GM12891 (cell line): ENCODE measurements around the gene NOC4L.

Experiments
- POLR2A ChIP-seq: IDR thresholded peaks from 2 replicates; pipeline ENCODE4 v1.6.1; 2011; ENCODE audit warnings: low read depth, low read length, control low read depth
- POLR2AphosphoS5 ChIP-seq: IDR thresholded peaks from 2 replicates; pipeline ENCODE4 v1.6.1; 2011; ENCODE audit warnings: low read depth, low read length, control low read depth
- SPI1 ChIP-seq: IDR thresholded peaks from 2 replicates; pipeline ENCODE4 v1.6.1; 2011; ENCODE audit warnings: low read depth, low read length, control low read depth
- TAF1 ChIP-seq: IDR thresholded peaks from 2 replicates; pipeline ENCODE4 v1.6.1; 2011; ENCODE audit warnings: low read depth, low read length, control low read depth

DNA sequence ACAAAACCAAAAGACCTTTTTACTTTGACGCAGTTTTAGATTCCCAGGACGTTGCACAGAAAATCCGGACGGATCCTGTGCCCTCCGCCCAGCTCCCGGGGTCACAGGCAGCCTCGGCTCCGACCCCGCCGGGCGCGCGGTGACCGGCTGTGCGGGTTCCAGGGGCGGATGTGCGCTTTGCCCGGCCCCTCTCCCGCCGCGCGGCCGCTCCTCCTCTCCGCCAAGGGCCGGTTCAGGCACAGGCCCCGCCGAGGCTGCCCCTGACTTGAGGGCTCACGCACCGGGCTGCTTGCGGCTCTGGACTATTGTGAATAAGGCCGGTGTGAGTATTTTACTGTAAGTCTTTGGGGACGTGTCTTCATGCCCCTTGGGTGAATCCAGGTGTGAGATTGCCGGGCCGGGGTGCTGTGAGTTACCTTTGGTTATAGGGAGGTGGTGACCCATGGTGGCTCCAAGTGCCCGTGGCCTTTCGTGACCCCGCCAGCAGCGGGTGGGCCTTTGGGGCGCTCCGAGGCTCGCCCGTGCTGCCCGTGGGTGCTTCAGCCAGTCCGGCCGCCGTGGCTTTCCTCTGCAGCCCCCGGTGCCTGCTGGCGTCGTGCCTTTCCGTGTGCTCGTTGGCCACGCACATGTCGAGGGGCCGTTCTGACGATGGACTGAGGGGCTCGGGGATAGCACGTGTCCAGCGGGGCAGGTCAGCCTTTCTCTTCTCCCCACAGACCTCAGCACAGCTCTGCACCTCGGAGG, 45.9 kb downstream of the NOC4L start:
- TF ChIP-seq POLR2A (no peak), POLR2AphosphoS5 (no peak), SPI1 (no peak), TAF1 (no peak)
